Measurements from ENCODE around the gene C2CD4B. TPM values are rescaled to one million over a fixed set of nuclear protein-coding genes. Genes with fewer than 3 reads are reported as not detected.
A peak's percentile ranks its signal among the peaks of the same experiment; 100 is the strongest.

The C2CD4B gene
- total and polyA plus RNA-seq, 2 of the 13 experiments (the other 11 are each of a cell fraction or from before 2014, with no cell fraction given): not detected

DNA sequence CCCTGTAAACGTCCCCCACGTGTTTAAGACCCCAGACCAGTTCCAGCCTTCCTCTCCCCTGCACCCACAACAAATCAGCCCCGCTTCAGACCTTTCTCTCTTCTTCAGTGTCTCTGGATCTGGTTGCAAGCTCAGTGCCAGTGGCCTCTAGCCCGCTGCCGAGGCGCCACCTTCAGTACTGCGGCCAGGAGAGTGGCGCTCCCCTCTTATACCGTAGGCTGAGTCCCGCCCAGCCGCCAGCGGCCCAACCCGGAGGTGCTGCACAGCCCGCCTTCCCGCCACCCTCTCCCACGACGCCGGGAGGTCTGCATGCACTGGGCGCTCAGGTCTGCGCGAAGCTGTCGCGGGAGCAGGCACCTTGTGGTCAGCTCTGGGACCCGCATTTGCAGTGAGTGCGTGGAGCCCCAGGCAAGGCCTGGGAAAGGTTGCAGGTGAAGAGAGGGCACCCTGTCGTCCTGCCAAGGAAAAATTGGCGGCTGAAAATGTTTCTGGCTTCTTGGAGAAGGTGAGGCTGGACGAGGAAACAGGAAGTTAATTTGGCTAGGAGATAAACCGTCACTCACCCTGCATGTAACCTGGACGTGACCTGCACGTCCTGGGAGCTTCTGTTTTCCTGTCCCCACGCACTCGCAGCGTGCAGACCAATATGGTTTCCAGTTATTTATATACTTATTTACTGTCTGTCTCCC lies at the start of gene C2CD4B (continued):
- TF ChIP-seq, protein P1, sequence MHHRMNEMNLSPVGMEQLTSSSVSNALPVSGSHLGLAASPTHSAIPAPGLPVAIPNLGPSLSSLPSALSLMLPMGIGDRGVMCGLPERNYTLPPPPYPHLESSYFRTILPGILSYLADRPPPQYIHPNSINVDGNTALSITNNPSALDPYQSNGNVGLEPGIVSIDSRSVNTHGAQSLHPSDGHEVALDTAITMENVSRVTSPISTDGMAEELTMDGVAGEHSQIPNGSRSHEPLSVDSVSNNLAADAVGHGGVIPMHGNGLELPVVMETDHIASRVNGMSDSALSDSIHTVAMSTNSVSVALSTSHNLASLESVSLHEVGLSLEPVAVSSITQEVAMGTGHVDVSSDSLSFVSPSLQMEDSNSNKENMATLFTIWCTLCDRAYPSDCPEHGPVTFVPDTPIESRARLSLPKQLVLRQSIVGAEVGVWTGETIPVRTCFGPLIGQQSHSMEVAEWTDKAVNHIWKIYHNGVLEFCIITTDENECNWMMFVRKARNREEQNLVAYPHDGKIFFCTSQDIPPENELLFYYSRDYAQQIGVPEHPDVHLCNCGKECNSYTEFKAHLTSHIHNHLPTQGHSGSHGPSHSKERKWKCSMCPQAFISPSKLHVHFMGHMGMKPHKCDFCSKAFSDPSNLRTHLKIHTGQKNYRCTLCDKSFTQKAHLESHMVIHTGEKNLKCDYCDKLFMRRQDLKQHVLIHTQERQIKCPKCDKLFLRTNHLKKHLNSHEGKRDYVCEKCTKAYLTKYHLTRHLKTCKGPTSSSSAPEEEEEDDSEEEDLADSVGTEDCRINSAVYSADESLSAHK (CRISPR knock-in tag; IDR thresholded peaks at IDR 0.05; ENCODE audit: borderline replicate concordance): no peak
- TF ChIP-seq ZBTB43 (CRISPR knock-in tag; conservative IDR thresholded peaks at IDR 0.05): no peak
- TF ChIP-seq, protein P2, sequence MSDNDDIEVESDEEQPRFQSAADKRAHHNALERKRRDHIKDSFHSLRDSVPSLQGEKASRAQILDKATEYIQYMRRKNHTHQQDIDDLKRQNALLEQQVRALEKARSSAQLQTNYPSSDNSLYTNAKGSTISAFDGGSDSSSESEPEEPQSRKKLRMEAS (IDR thresholded peaks at IDR 0.05): peak; percentile 20; the same call in 1 of the 2 replicates
- TF ChIP-seq, protein P3, sequence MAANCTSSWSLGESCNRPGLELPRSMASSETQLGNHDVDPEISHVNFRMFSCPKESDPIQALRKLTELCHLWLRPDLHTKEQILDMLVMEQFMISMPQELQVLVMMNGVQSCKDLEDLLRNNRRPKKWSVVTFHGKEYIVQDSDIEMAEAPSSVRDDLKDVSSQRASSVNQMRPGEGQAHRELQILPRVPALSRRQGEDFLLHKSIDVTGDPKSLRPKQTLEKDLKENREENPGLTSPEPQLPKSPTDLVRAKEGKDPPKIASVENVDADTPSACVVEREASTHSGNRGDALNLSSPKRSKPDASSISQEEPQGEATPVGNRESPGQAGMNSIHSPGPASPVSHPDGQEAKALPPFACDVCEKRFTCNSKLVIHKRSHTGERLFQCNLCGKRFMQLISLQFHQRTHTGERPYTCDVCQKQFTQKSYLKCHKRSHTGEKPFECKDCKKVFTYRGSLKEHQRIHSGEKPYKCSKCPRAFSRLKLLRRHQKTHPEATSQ (CRISPR knock-in tag; IDR thresholded peaks at IDR 0.05; ENCODE audit: borderline replicate concordance): no peak
- TF ChIP-seq ZNF547 (CRISPR knock-in tag; IDR thresholded peaks at IDR 0.05): no peak
- TF ChIP-seq DR1 (CRISPR knock-in tag; IDR thresholded peaks at IDR 0.05): no peak
- TF ChIP-seq, protein P4, sequence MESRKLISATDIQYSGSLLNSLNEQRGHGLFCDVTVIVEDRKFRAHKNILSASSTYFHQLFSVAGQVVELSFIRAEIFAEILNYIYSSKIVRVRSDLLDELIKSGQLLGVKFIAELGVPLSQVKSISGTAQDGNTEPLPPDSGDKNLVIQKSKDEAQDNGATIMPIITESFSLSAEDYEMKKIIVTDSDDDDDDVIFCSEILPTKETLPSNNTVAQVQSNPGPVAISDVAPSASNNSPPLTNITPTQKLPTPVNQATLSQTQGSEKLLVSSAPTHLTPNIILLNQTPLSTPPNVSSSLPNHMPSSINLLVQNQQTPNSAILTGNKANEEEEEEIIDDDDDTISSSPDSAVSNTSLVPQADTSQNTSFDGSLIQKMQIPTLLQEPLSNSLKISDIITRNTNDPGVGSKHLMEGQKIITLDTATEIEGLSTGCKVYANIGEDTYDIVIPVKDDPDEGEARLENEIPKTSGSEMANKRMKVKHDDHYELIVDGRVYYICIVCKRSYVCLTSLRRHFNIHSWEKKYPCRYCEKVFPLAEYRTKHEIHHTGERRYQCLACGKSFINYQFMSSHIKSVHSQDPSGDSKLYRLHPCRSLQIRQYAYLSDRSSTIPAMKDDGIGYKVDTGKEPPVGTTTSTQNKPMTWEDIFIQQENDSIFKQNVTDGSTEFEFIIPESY (CRISPR knock-in tag; IDR thresholded peaks at IDR 0.05): peak; percentile 36
- TF ChIP-seq KDM5B (CRISPR knock-in tag; IDR thresholded peaks at IDR 0.05; ENCODE audit: borderline replicate concordance): no peak
